OCI-LY3 (cell line): Measurements from ENCODE around the gene RNASEH2B.

Experiments
- H2AFZ ChIP-seq: fragments of 200-600, 300-600 bp; shearing (Covaris generic); 2 replicates; pipeline ENCODE4 v1.6.0; 2014; ENCODE audit warnings: antibody characterized with exemption, low read depth, low read length
- H3K27ac ChIP-seq: fragments of 200-600, 300-600 bp; sonication (generic); 2 replicates; pipeline ENCODE4 v1.5.1; 2014; ENCODE audit warnings: mild to moderate bottlenecking, low read length, moderate library complexity, mixed read lengths
- H3K27me3 ChIP-seq: fragments of 200-600, 300-600 bp; sonication (generic); 2 replicates; pipeline ENCODE4 v1.6.1; 2014; ENCODE audit warnings: low read depth, low read length, mixed read lengths
- H3K36me3 ChIP-seq: fragments of 200-600, 300-600 bp; sonication (generic); replicated peaks from 2 replicates; pipeline ENCODE3; 2014; ENCODE audit warnings: low read depth, low read length, mixed read lengths
- H3K4me1 ChIP-seq: fragments of 300-600, 200-600 bp; sonication (generic); 2 replicates; pipeline ENCODE4 v1.6.1; 2014; ENCODE audit warnings: low read length, mixed read lengths
- H3K4me2 ChIP-seq: fragments of 200-600, 300-600 bp; sonication (generic); 2 replicates; pipeline ENCODE4 v1.6.1; 2014; ENCODE audit warnings: low read length, mixed read lengths
- H3K4me3 ChIP-seq: fragments of 300-600, 200-600 bp; sonication (generic); 2 replicates; pipeline ENCODE4 v1.5.1; 2014; ENCODE audit warnings: antibody characterized with exemption, mild to moderate bottlenecking, low read length, moderate library complexity
- H3K79me2 ChIP-seq: fragments of 300-600, 200-600 bp; shearing (Covaris generic); 2 replicates; pipeline ENCODE4 v1.6.1; 2014; ENCODE audit warnings: mild to moderate bottlenecking, low read length, mixed read lengths
- H3K9ac ChIP-seq: fragments of 300-600, 200-600 bp; shearing (Covaris generic); 2 replicates; pipeline ENCODE4 v1.6.0; 2014; ENCODE audit warnings: mild to moderate bottlenecking, low read length, moderate library complexity
- H3K9me3 ChIP-seq: fragments of 200-600, 300-600 bp; shearing (Covaris generic); 2 replicates; pipeline ENCODE4 v1.6.1; 2014; ENCODE audit warnings: low read length, mixed read lengths; ENCODE audit not compliant: insufficient read depth
- H4K20me1 ChIP-seq: fragments of 200-600, 300-600 bp; sonication (generic); 2 replicates; pipeline ENCODE4 v1.6.1; 2016; ENCODE audit warnings: low read length, mixed read lengths; ENCODE audit not compliant: insufficient read depth
- CTCF ChIP-seq: fragments of 200-600, 300-600 bp; sonication (generic); IDR thresholded peaks from 2 replicates; pipeline ENCODE4 v1.5.1; 2014; ENCODE audit warnings: antibody characterized with exemption, low read length, low read depth
- EZH2phosphoT487 ChIP-seq: fragments of 200-600 bp; shearing (Covaris generic); IDR thresholded peaks from 2 replicates; pipeline ENCODE4 v1.6.1; 2018; ENCODE audit warnings: antibody characterized with exemption, mixed run types, low read depth

The RNASEH2B gene

GRCh38 chr13:50909605-50910484 lies at the start of gene RNASEH2B:
Gene RNASEH2B (plus strand): TSS chr13:50909791. CDS start chr13:50910077, 286 bp downstream.
- Histone ChIP-seq H3K4me3 (peak within 1 kb of the TSS; percentile 80), H3K27me3 (no peaks in the 10 kb centered on the region), H3K9ac (peak within 1 kb of the TSS; percentile 89), H3K4me2 (peak within 1 kb of the TSS; percentile 91), H3K79me2 (peaks cover 57% of the 10 kb centered on the region), H3K36me3 (no peaks in the 10 kb centered on the region), H3K27ac (peak within 1 kb of the TSS; percentile 85), H4K20me1 (peaks cover 14% of the 10 kb centered on the region), H3K4me1 (peaks cover 38% of the 10 kb centered on the region), H3K9me3 (no peaks in the 10 kb centered on the region), H2AFZ (peak within 1 kb of the TSS; percentile 91)
- TF ChIP-seq CTCF (0 out of 2 replicates have a peak, but pooled peaks have one; percentile 3), EZH2phosphoT487 (no peak)

GRCh38 chr13:50864492-50864891 lies 45.1 kb upstream of the RNASEH2B start:
- no peak overlapping the region for H2AFZ ChIP-seq
- H3K79me2 ChIP-seq, result no peaks in the 10 kb centered on the region
- no peaks in the 10 kb centered on the region for H3K4me1 ChIP-seq
- H3K36me3 ChIP-seq, result no peaks in the 10 kb centered on the region
- H3K9ac ChIP-seq, result no peak overlapping the region
- H3K4me2 ChIP-seq, result no peak overlapping the region
- peaks cover 4% of the 10 kb centered on the region; the same call in 1 of the 2 replicates for H3K27me3 ChIP-seq
- TF ChIP-seq CTCF, result no peak
- no peak for TF ChIP-seq EZH2phosphoT487
- no peaks in the 10 kb centered on the region for H4K20me1 ChIP-seq
- no peak overlapping the region for H3K27ac ChIP-seq
- H3K9me3 ChIP-seq, result no peaks in the 10 kb centered on the region
- H3K4me3 ChIP-seq, result no peak overlapping the region

GRCh38 chr13:50866817-50867636 lies 42.6 kb upstream of the RNASEH2B start:
- no peaks in the 10 kb centered on the region for H4K20me1 ChIP-seq
- peaks cover 4% of the 10 kb centered on the region; the same call in 1 of the 2 replicates for H3K27me3 ChIP-seq
- no peaks in the 10 kb centered on the region for H3K79me2 ChIP-seq
- H3K4me3 ChIP-seq, result no peak overlapping the region
- no peaks in the 10 kb centered on the region for H3K36me3 ChIP-seq
- H3K9me3 ChIP-seq, result no peaks in the 10 kb centered on the region
- no peak overlapping the region for H2AFZ ChIP-seq
- no peaks in the 10 kb centered on the region for H3K4me1 ChIP-seq
- H3K27ac ChIP-seq, result no peak overlapping the region
- H3K9ac ChIP-seq, result no peak overlapping the region
- TF ChIP-seq CTCF (no peak), EZH2phosphoT487 (no peak)
- H3K4me2 ChIP-seq, result no peak overlapping the region

- no peak overlapping the region for H2AFZ ChIP-seq
- TF ChIP-seq EZH2phosphoT487 (no peak), CTCF (no peak)
- no peaks in the 10 kb centered on the region for H3K9me3 ChIP-seq
- no peak overlapping the region for H3K9ac ChIP-seq
- no peaks in the 10 kb centered on the region for H3K79me2 ChIP-seq
- no peaks in the 10 kb centered on the region for H3K36me3 ChIP-seq
- no peaks in the 10 kb centered on the region for H4K20me1 ChIP-seq
- H3K4me2 ChIP-seq, result no peak overlapping the region
- H3K4me1 ChIP-seq, result no peaks in the 10 kb centered on the region
- no peak overlapping the region for H3K4me3 ChIP-seq
- peaks cover 4% of the 10 kb centered on the region; the same call in 1 of the 2 replicates for H3K27me3 ChIP-seq
- H3K27ac ChIP-seq, result no peak overlapping the region
Observed at GRCh38 chr13:50867637-50867945, 42.0 kb upstream of the RNASEH2B start.
